GM15510 (cell line): ENCODE data around the gene ADGRF4.

ENCODE experiments used
- POLR2A ChIP-seq: IDR thresholded peaks from 3 replicates; pipeline ENCODE4 v1.6.1; 2011; ENCODE audit warnings: borderline replicate concordance; ENCODE audit not compliant: insufficient read length; ENCODE audit errors: extremely low read depth

Gene ADGRF4

DNA sequence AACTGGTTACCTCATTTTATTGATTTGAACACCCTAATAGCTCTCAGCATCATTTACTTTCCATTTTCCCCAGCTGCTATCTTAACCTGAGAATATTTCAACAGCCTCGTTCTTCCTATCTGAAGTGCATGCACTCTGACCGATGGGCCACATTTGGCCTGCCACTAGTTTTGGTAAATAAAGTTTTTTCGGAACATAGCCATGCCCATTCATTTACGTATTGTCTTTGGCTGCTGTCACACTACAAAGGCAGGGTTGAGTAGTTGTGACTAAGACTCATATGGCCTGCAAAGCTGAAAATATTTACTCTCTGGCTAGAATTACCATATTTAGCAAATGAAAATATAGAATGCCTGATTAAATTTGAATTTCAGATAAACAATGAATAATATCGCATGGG is 10.8 kb downstream of the ADGRF4 start:
- no peak for TF ChIP-seq POLR2A

DNA sequence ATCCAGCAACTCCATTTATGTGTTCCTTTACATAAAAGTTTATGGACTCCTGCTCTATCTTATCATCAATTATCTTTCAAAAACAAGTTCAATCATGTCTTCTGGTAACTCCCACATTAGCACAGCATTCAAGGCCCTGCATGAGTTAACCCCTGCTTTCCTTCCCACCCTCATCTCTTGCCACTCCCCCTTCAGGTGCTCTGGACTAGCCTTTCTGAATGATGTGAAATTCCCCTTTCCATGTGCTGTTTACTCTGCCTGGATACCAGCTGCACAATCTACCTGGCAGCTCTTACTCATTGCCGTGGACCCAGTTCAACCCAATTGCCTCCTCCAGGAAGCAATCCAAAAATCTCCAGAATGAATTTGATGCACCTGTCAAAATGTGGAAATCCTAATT is 11.9 kb downstream of the ADGRF4 start:
- no peak for TF ChIP-seq POLR2A

DNA sequence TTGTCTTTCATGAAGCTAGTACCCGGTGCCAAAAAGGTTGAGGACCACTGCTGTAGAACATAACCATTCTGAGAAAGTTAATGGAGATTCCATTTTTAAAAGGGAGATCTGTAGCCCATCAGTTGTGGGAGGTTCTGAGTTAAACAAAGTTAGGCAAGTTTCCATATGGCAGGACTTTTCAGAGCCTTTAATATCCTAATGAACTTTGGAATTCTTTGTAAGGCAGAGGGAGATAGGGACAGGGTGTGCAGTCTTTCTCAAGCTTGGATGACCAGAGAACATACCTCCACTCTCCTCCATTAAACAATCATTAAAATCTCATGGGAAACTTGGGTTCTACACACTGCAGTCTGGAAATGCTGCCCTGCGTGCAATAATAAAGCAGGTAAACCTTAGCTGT is 14.8 kb downstream of the ADGRF4 start:
- no peak for TF ChIP-seq POLR2A

DNA sequence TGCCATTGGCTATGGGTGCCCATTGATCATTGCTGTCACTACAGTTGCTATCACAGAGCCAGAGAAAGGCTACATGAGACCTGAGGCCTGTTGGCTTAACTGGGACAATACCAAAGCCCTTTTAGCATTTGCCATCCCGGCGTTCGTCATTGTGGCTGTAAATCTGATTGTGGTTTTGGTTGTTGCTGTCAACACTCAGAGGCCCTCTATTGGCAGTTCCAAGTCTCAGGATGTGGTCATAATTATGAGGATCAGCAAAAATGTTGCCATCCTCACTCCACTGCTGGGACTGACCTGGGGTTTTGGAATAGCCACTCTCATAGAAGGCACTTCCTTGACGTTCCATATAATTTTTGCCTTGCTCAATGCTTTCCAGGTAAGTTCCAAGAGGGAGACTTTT is 16.4 kb downstream of the ADGRF4 start:
- no peak for TF ChIP-seq POLR2A

DNA sequence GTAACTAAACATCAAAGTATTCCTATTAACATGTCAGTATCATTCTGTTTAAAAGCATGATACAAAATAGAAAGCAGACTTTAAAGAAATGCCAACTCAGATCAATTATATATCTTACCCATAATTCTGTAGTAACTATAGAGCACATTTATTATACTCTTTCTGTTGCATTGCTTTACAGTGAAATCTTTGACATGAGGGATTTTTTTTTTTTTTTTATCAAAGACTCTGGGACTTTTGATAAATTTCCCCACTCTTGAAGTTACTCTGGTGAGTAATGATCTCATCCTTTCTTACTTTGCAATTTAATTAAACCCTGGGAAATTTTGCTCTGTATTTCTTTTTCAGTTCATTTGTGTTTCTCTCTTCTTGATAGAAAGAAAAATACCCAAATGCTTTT is 17.4 kb downstream of the ADGRF4 start:
- no peak for TF ChIP-seq POLR2A

DNA sequence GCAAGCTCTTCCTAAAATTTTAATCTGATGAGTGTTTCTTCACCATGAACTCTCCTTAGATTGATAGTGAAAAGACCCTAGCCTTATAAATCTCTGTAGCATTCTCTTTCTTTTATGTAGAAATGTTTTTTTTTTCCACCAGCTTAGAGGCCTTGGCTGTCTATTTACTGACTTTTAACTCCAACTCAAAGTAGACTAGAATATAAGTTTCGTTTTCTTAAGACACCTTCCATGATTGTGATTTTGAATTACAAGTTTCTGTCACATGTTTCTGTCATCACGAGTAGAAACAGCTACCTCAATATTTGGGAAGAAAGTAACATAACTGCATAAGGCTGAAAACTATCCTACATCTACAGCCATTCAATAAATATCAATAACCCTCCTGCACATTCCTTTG is 17.8 kb downstream of the ADGRF4 start:
- no peak for TF ChIP-seq POLR2A

DNA sequence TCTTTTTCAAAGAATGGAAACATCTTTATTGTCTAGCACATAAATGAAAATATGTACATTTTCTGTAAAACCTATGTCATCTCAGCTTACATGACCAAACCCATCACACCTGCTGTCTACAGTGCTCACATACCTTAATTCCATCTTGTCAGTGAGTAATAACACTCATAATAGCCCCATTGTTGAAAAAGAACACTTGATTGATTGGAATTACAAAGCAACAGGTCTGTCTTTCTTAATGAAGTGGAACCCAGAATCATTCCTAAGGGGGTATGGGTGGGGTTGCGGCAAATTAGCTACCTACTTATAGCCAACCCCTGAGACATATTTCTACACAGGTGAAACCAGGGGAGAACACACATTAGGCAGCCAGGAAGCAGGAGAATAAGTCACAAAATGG is 20.2 kb downstream of the ADGRF4 start:
- no peak for TF ChIP-seq POLR2A

DNA sequence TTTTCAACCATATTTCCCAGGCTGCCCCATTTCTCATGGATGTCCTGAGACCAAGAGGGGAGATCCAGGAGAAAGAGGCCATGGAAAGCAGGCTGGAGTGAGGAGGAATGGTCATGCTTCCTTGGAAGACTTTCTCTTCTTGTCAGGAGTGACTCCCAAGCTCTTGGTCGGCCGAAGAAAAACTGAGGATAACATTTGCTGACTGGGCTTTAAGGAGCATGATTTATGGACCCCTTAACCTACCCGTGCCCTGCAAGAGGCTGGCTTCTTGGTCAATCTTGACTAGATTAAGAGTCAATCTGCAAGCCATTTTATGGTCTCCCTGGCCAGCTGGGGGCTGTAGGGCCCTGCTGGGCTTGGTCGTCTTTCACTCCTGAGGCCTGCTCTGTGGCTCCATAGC is 22.8 kb downstream of the ADGRF4 start:
- no peak for TF ChIP-seq POLR2A

DNA sequence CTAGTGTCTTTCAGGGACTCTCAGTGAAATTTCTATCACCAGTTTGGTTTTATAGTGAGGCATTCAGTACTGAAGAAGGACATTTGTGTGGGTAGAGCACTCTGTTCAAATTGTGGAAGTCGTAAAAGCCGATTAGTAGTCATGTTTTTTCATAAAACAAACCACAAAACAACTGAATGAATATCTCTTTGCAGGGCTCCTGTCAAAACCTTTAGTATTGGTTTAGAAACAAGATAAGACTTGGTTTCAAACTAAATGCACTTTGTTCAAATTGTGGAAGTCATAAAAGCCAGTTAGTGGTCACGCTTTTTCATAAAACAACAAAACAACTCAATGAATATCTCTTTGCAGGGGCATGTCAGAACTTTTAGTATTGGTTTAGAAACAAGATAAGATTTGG is 23.8 kb downstream of the ADGRF4 start:
- TF ChIP-seq POLR2A = no peak

DNA sequence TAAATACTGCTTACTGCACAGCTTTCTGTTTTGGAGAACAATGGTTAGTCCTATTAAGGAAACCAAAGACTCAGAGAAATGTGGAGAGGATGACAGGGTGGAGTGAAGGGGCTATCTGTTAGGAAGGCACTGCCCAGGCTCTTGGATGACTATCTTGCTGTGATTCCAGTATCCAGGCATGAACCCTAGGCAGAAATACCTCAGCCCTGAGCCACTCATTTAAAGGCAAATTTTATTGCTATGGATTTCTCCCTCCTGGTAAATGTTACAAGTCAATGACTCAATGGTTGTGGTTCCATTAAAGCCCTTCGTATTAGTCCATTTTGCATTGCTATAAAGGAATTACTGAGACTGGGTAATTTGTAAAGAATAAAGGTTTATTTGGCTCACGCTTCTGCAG is 25.9 kb downstream of the ADGRF4 start:
- TF ChIP-seq POLR2A = no peak

DNA sequence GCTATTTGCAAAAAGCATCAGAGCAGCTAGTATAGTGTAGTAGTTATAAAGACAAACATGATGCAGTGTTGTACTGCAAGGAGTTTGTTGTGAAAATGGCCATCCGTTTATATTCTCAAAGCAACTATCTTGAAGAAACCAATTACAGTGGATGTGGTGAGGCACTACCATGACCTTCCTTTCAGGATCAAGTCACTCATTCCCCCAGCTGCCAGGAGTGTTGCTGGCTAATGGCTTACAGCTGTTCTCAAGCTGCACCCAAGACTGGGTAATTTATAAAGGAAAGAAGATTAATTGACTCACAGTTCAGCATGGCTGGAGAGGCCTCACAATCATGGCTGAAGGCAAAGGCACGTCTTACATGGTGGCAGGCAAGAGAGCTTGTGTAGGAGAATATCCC is 29.0 kb downstream of the ADGRF4 start:
- no peak for TF ChIP-seq POLR2A

DNA sequence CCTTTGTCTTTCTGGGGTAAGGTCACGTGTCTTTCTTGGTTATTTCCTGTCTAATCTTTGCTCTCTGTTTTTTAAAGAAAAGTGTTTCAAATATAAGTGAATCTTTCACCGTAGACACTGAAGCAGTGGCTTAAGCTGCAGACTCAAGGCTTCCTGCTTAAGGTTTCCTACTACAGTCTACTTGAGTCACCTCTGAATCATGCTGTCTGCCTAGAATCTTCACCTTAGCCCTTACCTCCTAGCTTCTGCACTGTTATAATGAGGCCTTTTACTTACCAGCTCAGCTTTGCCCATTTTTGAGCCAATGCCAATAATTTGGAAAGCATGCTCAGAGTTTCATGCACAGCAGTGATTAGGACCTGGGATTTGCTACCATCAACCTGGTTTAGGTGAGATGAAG is 30.6 kb downstream of the ADGRF4 start:
- no peak for TF ChIP-seq POLR2A

DNA sequence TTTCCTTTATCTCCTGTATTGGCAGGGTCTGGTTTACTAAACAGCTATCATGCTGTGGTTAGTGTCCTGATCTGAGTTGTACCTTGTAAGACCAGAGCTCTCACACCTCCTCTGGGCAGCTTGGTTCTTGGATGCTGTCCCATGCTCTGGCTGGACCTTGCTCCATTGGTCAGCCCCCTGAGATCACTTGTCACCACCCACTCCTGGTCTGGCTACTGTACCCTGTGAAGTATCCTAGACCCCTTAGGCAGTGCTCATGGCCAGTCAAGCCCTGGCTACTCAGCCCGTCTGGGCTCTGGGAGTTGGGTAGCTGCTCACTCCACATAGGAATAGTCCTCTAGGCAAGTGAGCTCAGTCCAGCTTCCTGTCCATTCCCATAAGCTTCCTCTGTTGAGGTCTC is 31.1 kb downstream of the ADGRF4 start:
- TF ChIP-seq POLR2A = no peak

DNA sequence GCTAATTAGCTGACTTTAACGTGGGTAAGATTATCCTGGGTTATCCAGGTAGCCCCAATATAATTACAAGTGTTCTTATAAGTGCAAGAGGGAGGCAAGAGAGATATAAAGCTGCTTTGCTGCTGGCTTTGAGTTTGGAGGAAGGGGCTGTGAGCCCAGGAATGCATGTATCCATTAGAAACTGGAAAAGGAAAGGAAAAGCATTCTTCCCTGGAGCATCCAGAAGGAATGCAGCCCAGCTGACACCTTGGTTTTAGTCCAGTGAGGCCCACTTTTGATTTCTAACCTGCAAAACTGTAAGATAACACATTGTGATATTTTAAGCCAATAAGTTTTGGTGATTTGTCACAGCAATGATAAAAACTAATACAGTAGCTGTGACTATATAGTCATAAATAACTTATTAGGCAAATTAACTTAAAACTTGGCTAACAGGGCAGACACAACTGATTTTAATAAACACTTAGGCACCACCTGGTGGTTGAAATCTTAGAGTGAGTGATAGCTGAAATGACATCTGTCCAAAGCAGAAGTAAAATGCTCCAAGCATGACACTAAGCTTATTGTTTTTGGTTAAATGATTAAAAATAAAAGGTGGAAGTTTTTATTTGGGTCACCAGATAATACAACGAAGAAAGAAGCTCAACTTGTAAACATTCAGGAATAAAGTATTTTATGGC is 35.6 kb downstream of the ADGRF4 start:
- TF ChIP-seq POLR2A = no peak

DNA sequence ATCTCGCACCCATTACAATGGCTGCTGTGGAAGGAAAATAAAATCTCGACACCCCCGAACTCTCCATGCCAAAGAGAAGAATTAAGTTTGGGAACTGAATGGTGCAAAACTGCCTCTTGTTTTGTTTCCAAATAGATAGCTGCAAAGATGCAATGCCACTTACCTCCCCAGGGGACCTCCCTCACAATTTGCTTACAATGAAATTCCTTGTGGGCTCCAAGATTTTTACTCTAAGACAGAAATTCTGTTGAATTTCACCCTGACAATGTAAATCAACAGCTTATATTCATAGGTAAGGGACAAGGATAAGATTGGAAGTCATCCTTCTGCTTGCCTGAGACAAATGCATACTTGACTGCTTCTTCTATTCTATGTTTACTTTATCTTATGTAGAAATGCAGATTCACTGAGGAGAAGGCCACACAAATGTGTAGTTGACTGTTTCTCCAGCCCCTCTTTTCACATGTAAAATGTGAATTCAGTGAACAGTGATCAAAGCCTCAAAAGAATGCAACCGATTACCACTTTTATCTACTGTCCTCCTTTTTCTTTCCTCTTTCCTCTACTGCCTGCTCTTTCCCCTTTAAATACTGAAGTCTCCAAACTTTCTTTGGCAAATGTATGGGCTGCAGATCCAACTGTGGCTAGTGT is 36.6 kb downstream of the ADGRF4 start:
- TF ChIP-seq POLR2A = no peak

DNA sequence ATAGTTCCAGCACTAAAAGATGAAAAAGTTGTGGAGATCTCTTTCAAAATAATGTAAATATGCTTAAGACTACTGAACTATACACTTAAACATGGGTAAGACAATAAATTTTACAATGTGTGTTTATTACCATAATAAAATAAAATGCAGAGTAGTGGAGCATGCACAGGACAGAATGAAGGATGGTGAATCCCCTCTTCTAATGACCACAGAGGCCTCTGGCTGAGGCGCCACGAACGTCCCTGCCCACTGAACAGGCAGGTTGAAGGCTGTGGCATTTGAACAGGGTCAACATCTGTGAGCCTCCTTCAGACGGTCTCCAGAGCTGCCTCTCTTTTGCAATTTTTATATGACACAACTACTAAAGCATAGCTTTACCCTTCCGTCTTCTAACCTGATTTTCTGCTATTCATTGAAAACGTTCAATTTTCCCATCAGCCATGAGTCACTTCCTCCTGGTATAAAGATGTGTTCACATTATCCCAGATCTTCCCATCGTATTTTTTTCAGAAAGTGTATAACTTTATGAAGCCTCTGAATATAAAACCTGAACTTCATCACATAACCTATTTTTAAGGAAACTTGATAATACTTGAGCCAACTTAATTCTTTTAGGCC is 37.8 kb downstream of the ADGRF4 start:
- no peak for TF ChIP-seq POLR2A
